GM18498 (cell line): ENCODE results near the gene NDFIP1.

Experiments used
- ATAC-seq: cut with Tn5 transposase; IDR thresholded peaks from one replicate; pipeline ENCODE4 v1.9.1; 2021; ENCODE audit warnings: mild to moderate bottlenecking, moderate library complexity; ENCODE audit not compliant: unreplicated experiment

Gene NDFIP1

GRCh38 chr5:142117579-142118151 is 9.1 kb downstream of the NDFIP1 start:
- no peak for ATAC-seq

- no peak for ATAC-seq
Measured at GRCh38 chr5:142118155-142118686, 9.6 kb downstream of the NDFIP1 start.

- ATAC-seq = no peak
Measured at GRCh38 chr5:142119051-142119625, 10.6 kb downstream of the NDFIP1 start.

- ATAC-seq = no peak
Measured at GRCh38 chr5:142120247-142120935, 11.8 kb downstream of the NDFIP1 start.

- no peak for ATAC-seq
Measured at GRCh38 chr5:142122121-142122520, 13.5 kb downstream of the NDFIP1 start.

GRCh38 chr5:142125378-142125777 is 16.8 kb downstream of the NDFIP1 start:
- no peak for ATAC-seq

GRCh38 chr5:142125963-142126362 is 17.4 kb downstream of the NDFIP1 start:
- no peak for ATAC-seq

- ATAC-seq = no peak
Measured at GRCh38 chr5:142128675-142129208, 20.2 kb downstream of the NDFIP1 start.

- ATAC-seq = no peak
Measured at GRCh38 chr5:142129446-142130066, 21.0 kb downstream of the NDFIP1 start.

GRCh38 chr5:142131394-142131793 is 22.8 kb downstream of the NDFIP1 start:
- ATAC-seq = no peak

GRCh38 chr5:142132916-142133315 is 24.3 kb downstream of the NDFIP1 start:
- no peak for ATAC-seq

- no peak for ATAC-seq
Measured at GRCh38 chr5:142133330-142134206, 25.0 kb downstream of the NDFIP1 start.

GRCh38 chr5:142134331-142135010 is 25.9 kb downstream of the NDFIP1 start:
- no peak for ATAC-seq

- ATAC-seq = no peak
Measured at GRCh38 chr5:142141463-142141862, 32.9 kb downstream of the NDFIP1 start.

- no peak for ATAC-seq
Measured at GRCh38 chr5:142143878-142144277, 35.3 kb downstream of the NDFIP1 start.

GRCh38 chr5:142145106-142145900 is 36.7 kb downstream of the NDFIP1 start:
- peak; percentile 84 for ATAC-seq

GRCh38 chr5:142149363-142149762 is 40.8 kb downstream of the NDFIP1 start:
- ATAC-seq = no peak

GRCh38 chr5:142150431-142150830 is 41.9 kb downstream of the NDFIP1 start:
- no peak for ATAC-seq
